Measurements from ENCODE around the gene KCMF1. TPM values are rescaled to one million over a fixed set of nuclear protein-coding genes. Genes with fewer than 3 reads are reported as not detected.

The KCMF1 gene
- total and polyA plus RNA-seq, 9 of the 15 experiments (the other 6 are each of a cell fraction or from before 2014, with no cell fraction given), result 6.8 to 88.2 (median 46.5) TPM

- Histone ChIP-seq H3K9ac (ENCODE audit: insufficient read depth in 1 of 2, low read depth in 2 of 2, low read length in 2 of 2) (no peak overlapping the region), H2AFZ (ENCODE audit: low read depth, low read length) (no peak overlapping the region), H3K4me3 (no peak overlapping the region), H3K4me2 (ENCODE audit: insufficient read depth, low read length) (no peak overlapping the region), H3K4me1 (replicated peaks in 1 of 2; ENCODE audit: control insufficient read depth in 2 of 2, insufficient read depth in 2 of 2, low read length in 2 of 2) (no peaks in the 10 kb centered on the region), H3K36me3 (ENCODE audit: control insufficient read depth, insufficient read depth, low read length) (no peaks in the 10 kb centered on the region), H4K20me1 (replicated peaks; ENCODE audit: control insufficient read depth, insufficient read depth, low read length) (no peaks in the 10 kb centered on the region), H3K79me2 (ENCODE audit: control insufficient read depth, insufficient read depth, low read length) (no peaks in the 10 kb centered on the region), H3K27ac (ENCODE audit: extremely low read depth, low read depth, low read length) (no peak overlapping the region), H3K27me3 (ENCODE audit: control insufficient read depth in 2 of 2, insufficient read depth in 2 of 2, low read length in 2 of 2) (no peaks in the 10 kb centered on the region), H3K9me1 (ENCODE audit: control insufficient read depth, insufficient read depth, low read length) (no peaks in the 10 kb centered on the region), H3K9me3 (replicated peaks; ENCODE audit: control insufficient read depth, insufficient read depth, low read depth, low read length) (no peaks in the 10 kb centered on the region)
- CTCF ChIA-PET (ENCODE audit: low intra/inter-chr PET ratio), result no interaction called here
- no peak for ATAC-seq
- 28% methylated on average over 3 of the region's 3 CpGs for WGBS (ENCODE audit: insufficient coverage, low coverage, missing lambda C conversion rate)
- DNase-seq (ENCODE audit: extremely low read depth in 1 of 4, low spot score in 3 of 4), result no peak
- intact Hi-C loops (cut with micrococcal nuclease), result no loop called here
- POLR2A ChIA-PET, result interaction anchor here (0.7 to 1.7 kb wide), 2 partner anchors 12 to 14 kb away, joined by 3 to 4 read pairs; no protein-coding TSS in a partner anchor
- no peak for TF ChIP-seq IRF2 (CRISPR knock-in tag; IDR thresholded peaks at IDR 0.05)
- no peak for TF ChIP-seq COPS2 (conservative IDR thresholded peaks at IDR 0.05)
- no peak for TF ChIP-seq JUND (IDR thresholded peaks at IDR 0.05; ENCODE audit: borderline replicate concordance, low read depth, low read length)
- no peak for TF ChIP-seq JUND (tag; IDR thresholded peaks at IDR 0.05; ENCODE audit: borderline replicate concordance, low read depth, low read length)
- no peak for TF ChIP-seq ZNF133 (CRISPR knock-in tag; IDR thresholded peaks at IDR 0.05)
- TF ChIP-seq KHSRP (IDR thresholded peaks at IDR 0.05), result no peak
- no peak for TF ChIP-seq CLOCK (CRISPR knock-in tag; IDR thresholded peaks at IDR 0.05; ENCODE audit: borderline replicate concordance)
- no peak for TF ChIP-seq HSF4 (CRISPR knock-in tag; IDR thresholded peaks at IDR 0.05; ENCODE audit: borderline replicate concordance)
- TF ChIP-seq ZNF395 (CRISPR knock-in tag; IDR thresholded peaks at IDR 0.05), result no peak
- TF ChIP-seq CBX8 (IDR thresholded peaks at IDR 0.05; ENCODE audit: borderline replicate concordance, extremely low read depth, low read depth, low read length, poor library complexity, severe bottlenecking), result no peak
- TF ChIP-seq CC2D1A (IDR thresholded peaks at IDR 0.05), result no peak
- no peak for TF ChIP-seq ZNF436 (CRISPR knock-in tag; IDR thresholded peaks at IDR 0.05)
- no peak for TF ChIP-seq E2F3 (CRISPR knock-in tag; IDR thresholded peaks at IDR 0.05)
- no peak for TF ChIP-seq HDGF (IDR thresholded peaks at IDR 0.05)
- no peak for TF ChIP-seq SRSF1 (IDR thresholded peaks at IDR 0.05; ENCODE audit: low read depth, low read length)
- no TSS peak for BruUV-seq (replicated peaks)
- in situ Hi-C loops (cut with MboI), result no loop called here
- no peak for FAIRE-seq
Observed at GRCh38 chr2:84953535-84953934, 17.4 kb upstream of the KCMF1 start.

All from K562 (cell line).